BJ (cell line): ENCODE data around the gene FER1L5. TPM values are rescaled to one million over a fixed set of nuclear protein-coding genes. Genes with fewer than 3 reads are reported as not detected.

Experiments
- CTCF ChIA-PET: fragments of 350-600 bp; formaldehyde crosslinking; extraction: SDS; loops from one replicate; lab custom pipeline; 2021; ENCODE audit warnings: antibody characterized with exemption, inconsistent platforms; lab: Yijun Ruan, JAX
- POLR2A ChIA-PET: fragments of 300-600 bp; sonication (Branson Sonifier 250); formaldehyde crosslinking; extraction: SDS; loops from one replicate; lab custom pipeline; 2021; ENCODE audit warnings: antibody characterized with exemption; lab: Charles Lee
- DNase-seq: peaks from one replicate; pipeline ENCODE4 v3.0.0-alpha.2; 2011; ENCODE audit warnings: low read depth
- H3K27me3 ChIP-seq: 2 replicates; pipeline ENCODE4 v1.6.0; 2011; ENCODE audit warnings: low read length; ENCODE audit not compliant: control insufficient read depth, insufficient read depth
- H3K36me3 ChIP-seq: 2 replicates; pipeline ENCODE4 v1.5.1; 2011; ENCODE audit warnings: low read length; ENCODE audit not compliant: control insufficient read depth, insufficient read depth
- H3K4me3 ChIP-seq: 2 replicates; pipeline ENCODE4 v1.5.1; 2011; ENCODE audit warnings: low read depth, mild to moderate bottlenecking, control low read depth, low read length
- CTCF ChIP-seq: IDR thresholded peaks from 2 replicates; pipeline ENCODE4 v1.5.1; 2011; ENCODE audit warnings: low read depth, mild to moderate bottlenecking, control low read depth, inconsistent platforms, low read length, moderate library complexity; ENCODE audit not compliant: insufficient read depth
- polyA plus RNA-seq: library from polyadenylated mRNA; depleted of rRNA; stranded (reverse); fragments of >200 nt; gene quantifications from 2 replicates; pipeline ENCODE4 v1.2.3, GENCODE V29; 2011

FER1L5 gene
- polyA plus RNA-seq, 1 experiment: 0.07 TPM

GRCh38 chr2:96661324-96661723 is 18.8 kb downstream of the FER1L5 start:
- Histone ChIP-seq H3K36me3 (no peaks in the 10 kb centered on the region), H3K27me3 (no peaks in the 10 kb centered on the region), H3K4me3 (no peak overlapping the region)
- TF ChIP-seq CTCF: no peak
- CTCF ChIA-PET: no interaction called here
- DNase-seq: no peak
- POLR2A ChIA-PET: no interaction called here

GRCh38 chr2:96662360-96662759 is 19.8 kb downstream of the FER1L5 start:
- ChIA-PET POLR2A (no interaction called here), CTCF (no interaction called here)
- no peak for DNase-seq
- Histone ChIP-seq H3K27me3 (no peaks in the 10 kb centered on the region), H3K36me3 (no peaks in the 10 kb centered on the region), H3K4me3 (no peak overlapping the region)
- no peak for TF ChIP-seq CTCF

DNA sequence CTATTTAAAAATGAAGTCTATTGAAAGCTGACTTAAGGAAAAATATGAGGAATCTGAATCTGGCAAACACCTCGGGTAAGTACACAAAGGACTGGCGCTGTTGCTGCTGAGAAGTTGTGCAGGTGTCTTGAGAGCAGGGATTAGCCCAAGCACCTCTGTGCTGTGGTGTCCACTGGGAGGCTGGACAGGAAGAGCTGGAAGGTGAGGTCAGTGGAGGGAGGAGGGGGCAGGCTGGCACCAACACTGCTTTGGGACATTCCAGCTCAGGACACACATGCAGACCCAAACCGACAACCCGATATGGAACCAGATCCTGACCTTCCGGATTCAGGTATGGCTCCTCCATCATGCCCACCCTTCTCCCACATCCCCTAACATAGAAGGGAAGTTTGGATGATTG is 20.6 kb downstream of the FER1L5 start:
- Histone ChIP-seq H3K27me3 (no peaks in the 10 kb centered on the region), H3K36me3 (no peaks in the 10 kb centered on the region), H3K4me3 (no peak overlapping the region)
- TF ChIP-seq CTCF: no peak
- DNase-seq: no peak
- POLR2A ChIA-PET: no interaction called here
- CTCF ChIA-PET: interaction anchor here (1.3 kb wide), 1 partner anchor 99 kb away, joined by 6 read pairs; no protein-coding TSS in a partner anchor

DNA sequence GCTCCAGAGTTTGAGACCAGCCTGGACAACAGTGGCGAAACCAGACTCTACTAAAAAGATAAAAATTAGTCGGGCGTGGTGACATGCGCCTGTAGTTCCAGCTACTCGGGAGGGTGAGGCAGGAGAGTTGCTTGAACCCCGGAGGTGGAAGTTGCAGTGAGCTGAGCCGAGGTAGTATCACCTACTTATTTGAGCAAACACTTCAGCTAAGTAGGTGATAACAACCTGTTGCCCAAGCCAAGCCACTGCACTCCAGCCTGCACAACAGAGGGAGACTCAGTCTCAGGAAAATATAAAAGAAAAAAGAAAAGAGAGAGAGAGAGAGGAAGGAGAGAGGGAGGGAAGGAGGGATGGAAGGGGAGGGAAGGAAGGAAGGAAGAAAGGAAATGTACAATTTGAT is 21.3 kb downstream of the FER1L5 start:
- ChIA-PET CTCF (interaction anchor here (1.3 kb wide), 1 partner anchor 99 kb away, joined by 6 read pairs; no protein-coding TSS in a partner anchor), POLR2A (no interaction called here)
- Histone ChIP-seq H3K36me3 (no peaks in the 10 kb centered on the region), H3K4me3 (no peak overlapping the region), H3K27me3 (no peaks in the 10 kb centered on the region)
- TF ChIP-seq CTCF: no peak
- no peak for DNase-seq

GRCh38 chr2:96664366-96664925 is 21.9 kb downstream of the FER1L5 start:
- no peaks in the 10 kb centered on the region for H3K36me3 ChIP-seq
- POLR2A ChIA-PET: no interaction called here
- H3K27me3 ChIP-seq: no peaks in the 10 kb centered on the region
- H3K4me3 ChIP-seq: no peak overlapping the region
- TF ChIP-seq CTCF: no peak
- CTCF ChIA-PET: interaction anchor here (0.6 to 1.3 kb wide), 4 partner anchors 74 to 490 kb away, joined by 3 to 6 read pairs (median 3); no protein-coding TSS in a partner anchor
- DNase-seq: no peak
